Renal pelvis (tissue), 4 donors: Measurements from ENCODE around the gene CAMK2G. TPM values are rescaled to one million over a fixed set of nuclear protein-coding genes. Genes with fewer than 3 reads are reported as not detected.
"Not testable (repeated sequence)": the region's sequence is repeated elsewhere in the genome, so short reads cannot be mapped to it uniquely, and the experiment has no call there.

Source experiments
- DNase-seq: peaks from one replicate; pipeline ENCODE4 v3.0.0-alpha.2; 2013
- polyA plus RNA-seq, 3 donors: library from polyadenylated mRNA; unstranded; fragments of 120-200 nt; gene quantifications; one replicate each; pipeline ENCODE4 v1.2.1, GENCODE V29; 2013; ENCODE audit not compliant: insufficient read length in 3 of 3

Gene CAMK2G
- polyA plus RNA-seq, 3 donors: 21.5 to 35.9 (median 33.2) TPM

DNA sequence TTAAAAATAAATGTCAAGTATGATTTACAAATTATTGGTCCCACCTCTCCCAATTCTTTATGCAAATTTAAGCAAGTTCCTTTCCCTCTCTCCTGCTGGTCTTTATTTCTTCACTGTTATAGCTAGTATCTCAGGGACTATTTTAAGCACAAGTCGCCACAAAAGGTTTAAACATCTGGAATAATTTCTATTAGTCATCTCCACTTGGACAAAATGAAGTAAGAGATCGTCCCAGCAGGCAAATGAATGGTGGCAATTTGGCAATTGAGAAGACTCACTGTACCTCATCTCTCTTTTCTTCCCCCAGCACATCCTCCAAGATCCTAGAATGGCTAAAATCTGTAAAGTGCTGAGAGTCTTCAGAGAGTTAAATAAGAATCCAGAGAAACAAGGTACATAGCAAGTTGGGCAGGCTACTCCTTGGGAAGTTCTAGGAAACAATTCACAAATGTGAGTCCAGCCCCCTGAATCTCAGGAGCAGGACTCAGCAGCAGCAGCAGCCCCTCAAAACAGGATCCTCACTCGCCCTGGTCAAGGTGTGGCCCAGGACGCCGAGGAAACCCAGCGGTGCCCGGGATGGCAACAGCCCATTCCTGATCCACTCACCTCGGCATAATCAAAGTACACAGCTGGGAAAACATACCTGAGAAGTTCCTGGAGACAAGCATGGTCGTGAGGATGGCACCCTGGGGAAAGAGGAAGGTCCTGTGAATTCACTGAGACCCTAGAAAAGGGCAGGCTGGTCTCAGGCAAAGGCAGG, 32.6 kb downstream of the CAMK2G start:
- no peak for DNase-seq

DNA sequence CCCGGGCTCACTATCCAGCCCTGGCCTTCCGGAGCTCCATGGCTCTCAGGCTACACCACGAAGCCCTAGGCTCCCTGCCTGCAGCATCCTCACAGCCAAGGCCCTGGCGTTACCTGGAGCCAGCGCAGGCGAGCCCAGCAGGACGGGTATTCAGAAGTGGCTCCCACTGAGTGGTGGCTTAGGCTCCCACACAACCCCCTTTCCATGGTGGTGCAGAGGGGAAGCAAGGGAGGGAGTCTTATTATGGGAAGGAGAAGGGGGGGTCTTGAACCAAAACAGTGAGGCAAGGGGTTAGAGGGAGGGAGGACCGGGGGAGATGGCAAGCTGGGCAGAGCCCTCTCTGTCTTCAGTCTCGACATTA, 33.3 kb downstream of the CAMK2G start:
- DNase-seq: no peak

DNA sequence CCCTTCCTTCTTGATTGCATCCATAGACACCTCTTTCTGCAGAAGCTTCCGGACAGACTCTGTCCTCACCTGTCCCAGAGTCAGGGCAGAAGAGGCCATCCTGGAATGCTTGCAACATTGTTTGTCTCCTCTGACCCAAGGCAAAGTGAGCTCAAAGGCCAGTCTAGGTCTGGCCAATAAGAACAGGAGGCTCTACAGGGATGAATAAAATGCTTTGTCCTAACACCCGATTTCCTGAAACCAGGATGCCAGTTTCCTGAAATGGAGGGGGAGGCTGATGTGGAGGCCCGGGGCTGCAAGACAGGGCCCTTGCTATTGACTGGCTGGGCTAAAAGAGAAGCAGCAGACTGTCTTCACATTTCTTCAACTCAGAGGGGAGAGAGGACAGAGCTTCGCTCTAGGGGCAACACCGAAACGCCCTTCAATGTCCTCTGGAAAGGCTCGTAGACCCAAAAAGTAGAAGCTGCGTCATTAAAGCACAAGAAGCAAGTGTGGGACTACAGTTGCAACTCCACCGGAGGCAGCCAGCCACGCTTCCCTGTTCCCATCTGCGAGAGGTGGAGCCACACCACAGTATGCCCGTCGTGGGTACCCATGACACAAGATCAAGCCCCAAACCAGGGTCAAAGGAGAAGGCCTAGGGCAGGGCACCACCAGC, 33.8 kb downstream of the CAMK2G start:
- DNase-seq: no peak

DNA sequence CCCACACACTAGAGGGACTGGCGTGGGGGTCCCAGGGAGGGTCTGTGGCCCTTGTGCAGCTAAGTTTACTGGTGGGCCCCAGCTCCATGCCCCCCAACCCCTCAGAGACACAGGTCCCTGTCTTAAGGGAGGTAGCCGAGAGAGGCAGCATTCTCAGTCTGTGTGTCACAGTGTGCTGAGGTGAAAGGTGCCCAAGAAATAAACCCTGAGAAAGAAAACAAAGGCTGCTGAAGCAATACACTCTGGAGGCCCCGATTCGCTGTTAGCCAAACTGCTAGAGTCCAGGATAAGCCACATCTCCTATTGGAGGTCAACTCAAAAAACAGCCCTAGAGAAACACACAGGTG, 34.3 kb downstream of the CAMK2G start:
- DNase-seq: no peak

DNA sequence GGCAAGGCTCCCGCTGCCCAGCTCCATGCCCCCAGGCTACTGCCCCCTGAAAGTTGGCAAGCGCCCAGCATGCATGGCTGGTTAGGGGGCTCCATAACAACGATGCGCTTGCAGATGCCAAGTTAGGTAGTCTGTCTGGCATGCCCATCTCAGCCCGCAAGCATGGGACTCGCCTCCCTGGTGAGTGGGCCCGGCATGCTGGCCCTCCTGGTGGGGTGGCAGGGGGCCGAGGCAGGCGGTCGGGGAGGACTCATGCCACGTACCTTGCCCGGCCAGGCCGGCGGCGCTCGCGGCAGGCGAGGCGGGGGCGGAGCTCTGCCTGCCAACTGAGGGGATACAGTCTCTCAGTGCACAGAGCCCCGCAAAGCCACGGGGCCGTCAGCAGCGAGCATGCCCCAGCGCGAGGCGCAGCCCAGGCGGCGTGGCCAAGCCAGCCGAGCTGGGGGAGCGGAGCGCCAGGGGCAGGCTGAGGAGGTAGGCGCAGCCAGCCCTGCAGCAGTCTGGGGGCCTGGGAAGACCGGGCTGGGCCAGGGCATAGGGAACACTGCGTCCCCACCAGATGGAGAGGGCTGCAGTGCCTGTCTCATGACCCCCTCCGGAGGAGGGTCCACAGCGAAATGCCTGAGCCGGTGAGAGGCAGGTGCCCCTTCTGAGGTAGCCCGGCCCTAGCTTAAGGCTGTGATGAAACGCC, 34.9 kb downstream of the CAMK2G start:
- DNase-seq: no peak

DNA sequence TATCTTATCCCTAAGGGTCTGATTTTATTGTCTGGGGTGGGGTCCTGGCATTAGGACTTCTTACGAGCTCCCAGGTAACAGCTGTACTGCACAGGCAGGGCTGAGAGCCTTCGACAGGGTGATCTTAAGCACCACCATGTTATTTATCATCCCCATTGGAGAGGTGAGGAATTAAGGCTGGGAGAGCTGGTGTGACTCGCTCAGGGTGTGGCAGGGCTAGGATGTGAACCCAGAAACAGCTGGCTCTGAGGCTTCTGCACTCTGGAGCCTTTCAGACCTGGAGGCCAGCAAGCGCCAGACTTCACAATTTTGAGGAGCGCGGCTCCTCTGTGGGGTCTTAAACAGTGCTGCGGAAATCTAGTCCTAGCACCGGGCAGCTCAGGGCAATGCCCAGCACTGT, 35.5 kb downstream of the CAMK2G start:
- no peak for DNase-seq

DNA sequence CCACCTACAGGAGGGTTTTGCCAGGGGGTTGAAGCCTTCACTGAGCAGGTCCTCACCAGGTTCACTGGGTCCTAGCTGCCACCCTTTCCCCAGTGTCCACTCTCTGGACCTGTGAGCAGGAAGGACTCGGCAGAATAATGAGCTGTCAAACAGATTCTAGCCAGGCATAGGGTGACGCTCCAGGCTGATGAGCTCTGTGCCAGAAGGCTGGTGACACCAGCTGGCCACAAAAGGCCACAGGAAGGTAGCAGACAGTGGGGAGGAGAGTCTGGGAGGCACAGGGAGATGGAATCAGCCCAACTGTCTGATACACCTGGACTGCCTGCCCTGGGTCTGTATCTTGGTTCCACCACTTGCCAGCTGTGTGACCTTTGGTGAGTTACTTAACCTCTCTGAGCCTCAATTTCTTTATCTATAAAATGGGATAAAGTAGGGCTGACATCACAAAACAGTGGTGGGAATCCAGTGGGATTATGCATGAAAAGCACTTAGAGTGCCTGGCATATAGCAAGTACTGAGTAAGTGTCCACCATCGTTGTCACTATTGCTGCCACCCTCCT, 36.3 kb downstream of the CAMK2G start:
- no peak for DNase-seq

DNA sequence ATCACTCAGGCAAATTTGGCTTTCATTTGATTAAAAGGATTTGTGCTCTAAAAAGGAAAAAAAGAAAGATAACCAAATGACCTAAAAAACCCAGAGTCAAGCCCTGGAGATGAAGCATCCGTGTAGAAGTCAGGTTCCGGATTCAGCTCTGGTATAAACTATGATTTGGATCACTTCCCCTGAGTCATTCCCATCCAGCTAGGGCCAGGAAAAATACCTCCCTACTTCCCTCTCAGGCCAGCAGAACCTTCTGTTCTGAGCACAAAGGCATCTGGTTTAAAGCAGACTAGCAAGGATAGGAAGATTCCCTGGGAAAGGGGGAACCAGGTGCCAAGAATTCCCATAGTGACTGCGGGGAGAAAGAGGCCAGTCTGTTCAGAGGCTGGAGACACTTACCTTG, 37.3 kb downstream of the CAMK2G start:
- DNase-seq: no peak

DNA sequence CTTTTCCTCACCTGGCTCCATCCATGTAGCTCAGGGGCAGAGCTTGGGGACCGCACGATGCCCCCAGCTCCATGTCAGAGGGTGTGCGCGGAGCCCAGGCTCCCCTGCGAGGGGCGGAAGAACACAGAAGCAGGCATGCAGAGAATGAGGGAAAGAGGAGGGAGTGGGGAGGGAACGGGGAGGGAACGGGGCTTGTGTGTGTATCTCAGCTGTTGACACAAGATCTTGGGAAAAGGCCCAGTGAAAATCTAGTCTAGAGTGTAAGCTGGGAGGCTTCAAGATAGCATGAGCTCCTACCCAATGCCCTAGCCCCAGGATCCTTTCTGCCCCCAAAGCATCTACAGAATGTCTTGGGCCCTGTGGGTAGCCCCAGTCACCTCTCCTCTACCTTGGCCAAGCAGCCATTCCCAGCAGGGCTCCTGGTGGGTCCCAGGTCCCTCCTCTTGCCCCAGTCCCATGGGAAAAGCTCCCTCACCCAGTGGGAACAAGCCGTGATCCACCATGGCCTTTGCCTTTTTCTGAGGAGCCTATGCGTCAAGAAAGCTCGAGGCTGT, 37.9 kb downstream of the CAMK2G start:
- no peak for DNase-seq

DNA sequence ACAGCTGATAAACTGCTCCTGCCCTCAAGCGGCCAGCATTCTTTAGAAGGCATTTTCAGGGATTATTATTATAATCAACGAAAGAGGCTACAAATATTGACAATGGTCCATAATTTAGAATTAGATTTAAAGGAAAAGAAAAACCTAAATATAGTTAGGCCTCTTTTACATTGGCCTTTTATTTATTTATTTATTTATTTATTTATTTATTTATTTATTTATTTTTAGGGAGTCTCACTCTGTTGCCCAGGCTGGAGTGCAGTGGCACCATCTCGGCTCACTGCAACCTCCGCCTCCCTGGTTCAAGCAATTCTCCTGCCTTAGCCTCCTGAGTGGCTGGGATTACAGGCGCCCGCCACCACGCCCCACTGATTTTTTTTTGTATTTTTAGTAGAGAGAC, 45.3 kb downstream of the CAMK2G start:
- not testable (repeated sequence) for DNase-seq

DNA sequence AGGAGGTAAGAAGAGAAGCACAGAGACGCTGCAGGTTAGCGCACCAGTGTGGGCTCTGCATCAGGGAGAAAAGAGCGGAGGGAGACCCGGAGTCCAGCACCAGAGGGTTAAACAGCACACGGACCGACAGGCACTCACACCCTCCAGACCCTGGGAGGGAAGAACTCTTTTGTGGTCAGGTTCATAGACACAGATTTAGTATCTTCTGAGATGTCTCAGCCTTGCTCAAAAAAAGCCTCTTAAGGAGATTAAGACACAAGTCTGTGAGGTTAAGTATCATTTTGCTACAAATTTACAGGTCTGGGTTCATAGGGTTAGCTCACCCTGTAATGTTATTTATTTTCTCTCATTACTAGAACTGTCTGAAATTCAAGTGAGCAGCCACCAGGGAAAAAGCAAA, 46.2 kb downstream of the CAMK2G start:
- DNase-seq: no peak

DNA sequence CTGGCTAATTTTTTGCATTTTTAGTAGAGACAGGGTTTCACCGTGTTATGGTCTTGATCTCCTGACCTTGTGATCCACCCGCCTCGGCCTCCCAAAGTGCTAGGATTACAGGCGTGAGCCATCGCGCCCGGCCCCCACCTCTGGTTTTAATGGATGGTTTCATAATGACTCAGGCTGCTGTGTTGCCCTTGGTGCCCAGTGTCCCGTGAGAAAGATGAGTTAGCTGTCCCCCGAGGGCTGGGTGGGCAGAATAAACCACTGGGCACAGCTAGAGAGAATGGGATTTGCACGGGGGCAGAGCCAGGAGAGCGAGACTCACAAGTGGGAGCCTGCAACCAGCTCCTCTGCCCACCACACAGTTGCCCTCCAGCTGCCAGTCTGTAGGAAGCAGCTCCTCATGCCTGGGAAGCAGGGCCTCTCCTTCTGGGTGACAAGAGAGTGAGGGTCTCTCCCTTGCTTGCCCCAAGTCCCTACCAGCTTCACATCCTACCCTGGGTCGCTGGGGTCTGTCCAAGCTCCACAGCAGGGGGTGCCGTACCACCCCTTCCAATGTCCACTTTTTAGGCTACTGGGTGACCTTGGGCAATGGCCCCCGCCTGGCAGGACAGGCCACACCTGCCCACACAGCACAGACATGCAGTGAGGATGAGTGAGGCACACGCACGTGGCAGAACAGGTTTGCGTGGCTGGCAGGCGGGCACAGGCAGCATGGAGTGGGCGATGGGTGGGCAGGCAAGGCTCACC, 46.8 kb downstream of the CAMK2G start:
- DNase-seq: no peak

DNA sequence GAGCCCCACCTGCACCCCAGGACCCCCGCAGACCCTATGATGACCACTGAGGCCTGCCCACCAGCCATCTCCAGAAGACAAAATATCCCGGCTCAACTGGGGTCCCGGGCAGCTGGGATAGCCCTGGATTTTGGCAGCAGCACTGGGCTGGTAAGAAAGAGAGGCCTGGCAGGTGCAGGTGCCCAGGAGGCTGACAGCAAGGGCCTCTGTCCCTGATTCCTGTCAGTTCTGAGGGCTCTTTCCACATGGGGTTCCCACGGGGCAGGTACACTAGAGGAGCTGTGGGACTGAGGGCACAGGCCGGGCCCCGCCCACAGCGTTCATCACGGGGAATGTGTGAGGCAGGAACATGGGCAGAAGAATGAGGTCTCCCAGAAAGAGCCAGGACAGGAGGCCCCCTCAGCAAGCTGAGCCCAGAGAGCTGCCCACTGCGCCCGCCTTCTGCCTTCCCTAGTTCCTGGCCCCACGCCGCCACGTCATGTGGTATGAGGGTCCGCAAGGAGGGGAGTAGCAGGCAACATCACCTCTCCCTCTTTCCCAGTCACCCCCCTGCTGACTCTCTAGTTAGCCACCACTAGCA, 50.1 kb downstream of the CAMK2G start:
- no peak for DNase-seq

DNA sequence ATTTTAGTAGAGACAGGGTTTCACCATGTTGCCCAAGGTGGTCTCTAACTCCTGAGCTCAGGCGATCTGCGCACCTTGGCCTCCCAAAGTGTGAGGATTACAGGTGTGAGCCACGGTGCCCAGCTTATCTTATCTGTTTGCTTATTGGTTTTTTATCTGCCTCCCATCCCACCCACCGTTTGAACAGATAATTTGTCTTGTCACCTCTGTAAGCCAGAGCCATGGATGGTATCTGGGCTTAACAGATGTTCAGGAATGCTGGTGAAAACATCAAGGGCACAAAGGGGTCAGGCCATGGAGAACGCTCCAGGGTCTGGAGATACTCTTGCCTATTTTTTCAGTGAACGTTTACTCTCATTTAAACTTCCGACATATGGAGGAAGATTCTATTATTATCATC, 51.0 kb downstream of the CAMK2G start:
- DNase-seq: no peak

DNA sequence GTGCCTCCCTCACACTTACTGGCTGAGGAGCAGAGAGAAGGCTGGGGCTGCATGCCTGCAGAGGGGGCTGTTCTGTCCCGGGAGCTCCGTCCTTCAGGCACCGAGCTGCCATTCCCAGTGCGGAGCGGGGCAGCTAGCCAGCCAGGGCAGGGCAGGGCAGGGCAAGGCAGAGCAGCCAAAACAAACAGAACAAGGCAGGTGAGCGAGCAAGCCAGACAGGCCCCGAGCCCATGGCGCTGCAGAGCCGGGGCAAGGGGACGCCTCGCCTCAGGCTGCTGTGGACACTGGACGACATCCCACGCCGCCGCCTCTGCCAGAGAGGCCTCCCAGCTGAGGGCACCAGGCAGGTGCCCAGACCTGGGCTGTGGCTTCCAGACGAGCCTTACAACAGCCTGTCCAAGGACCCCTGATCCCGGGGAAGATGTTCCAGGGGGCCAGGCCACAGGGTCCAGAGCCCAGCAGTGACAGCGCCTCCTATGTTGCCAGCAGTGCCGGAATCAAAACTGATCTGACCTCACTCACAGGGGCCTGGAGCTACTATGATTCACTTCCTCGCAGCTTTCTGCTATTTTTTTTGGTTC, 54.8 kb downstream of the CAMK2G start:
- no peak for DNase-seq

DNA sequence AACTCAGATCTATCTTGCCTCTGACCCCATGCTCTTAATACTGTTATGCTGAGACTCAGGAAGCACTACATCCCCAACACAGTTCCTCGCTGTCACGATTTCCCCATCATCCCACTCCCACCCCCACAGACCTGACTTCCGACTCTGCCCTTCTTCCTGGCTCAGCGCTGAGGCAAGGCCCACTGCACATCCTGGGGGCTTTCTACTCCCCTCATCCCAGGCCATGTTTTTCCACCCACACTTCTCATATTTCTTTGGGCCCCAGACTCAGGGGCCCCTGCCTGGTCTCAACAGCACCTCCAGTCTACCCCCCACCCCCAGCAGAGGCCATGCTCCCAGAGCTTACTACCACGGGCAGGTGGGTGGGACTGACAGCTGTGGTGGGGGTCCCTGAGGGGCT, 55.3 kb downstream of the CAMK2G start:
- no peak for DNase-seq

DNA sequence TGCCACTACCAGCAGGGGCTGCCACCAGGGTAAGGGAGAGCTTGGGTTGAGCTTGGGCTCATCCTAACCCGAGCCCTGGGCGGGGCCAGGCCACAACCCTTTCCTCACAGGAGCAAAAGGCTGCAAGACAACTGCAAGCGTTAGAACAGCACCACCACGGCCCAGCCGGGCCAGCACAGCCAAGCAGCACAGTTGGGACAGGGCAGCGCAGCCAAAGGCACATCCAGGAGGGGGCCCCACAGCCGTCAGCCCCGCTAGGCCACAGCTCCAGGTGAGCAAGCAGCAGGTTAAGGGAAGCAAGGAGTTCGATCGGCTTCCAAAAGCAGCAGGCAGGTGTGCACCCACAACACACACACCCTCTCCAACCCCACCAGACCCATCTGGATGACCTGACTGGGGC, 56.0 kb downstream of the CAMK2G start:
- DNase-seq: no peak

DNA sequence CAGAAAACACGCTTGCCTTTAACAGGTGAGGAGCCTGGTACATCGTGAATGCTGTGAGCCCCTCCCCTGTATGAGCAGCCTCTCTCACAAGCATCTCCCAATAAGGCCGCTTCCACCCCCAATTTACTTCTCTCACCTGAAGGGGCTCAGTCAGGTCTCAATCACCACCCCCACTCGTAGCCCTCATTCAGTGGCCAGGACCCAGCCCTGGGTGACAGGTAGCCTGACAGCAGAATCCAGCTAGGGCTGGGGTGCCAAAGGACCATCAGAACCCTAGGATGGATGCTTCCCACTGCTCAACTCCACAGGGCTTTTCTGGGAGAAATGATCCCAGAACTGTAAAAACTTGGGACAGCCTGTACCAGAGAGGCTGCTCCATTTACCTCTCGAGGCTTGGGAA, 56.5 kb downstream of the CAMK2G start:
- DNase-seq: no peak

DNA sequence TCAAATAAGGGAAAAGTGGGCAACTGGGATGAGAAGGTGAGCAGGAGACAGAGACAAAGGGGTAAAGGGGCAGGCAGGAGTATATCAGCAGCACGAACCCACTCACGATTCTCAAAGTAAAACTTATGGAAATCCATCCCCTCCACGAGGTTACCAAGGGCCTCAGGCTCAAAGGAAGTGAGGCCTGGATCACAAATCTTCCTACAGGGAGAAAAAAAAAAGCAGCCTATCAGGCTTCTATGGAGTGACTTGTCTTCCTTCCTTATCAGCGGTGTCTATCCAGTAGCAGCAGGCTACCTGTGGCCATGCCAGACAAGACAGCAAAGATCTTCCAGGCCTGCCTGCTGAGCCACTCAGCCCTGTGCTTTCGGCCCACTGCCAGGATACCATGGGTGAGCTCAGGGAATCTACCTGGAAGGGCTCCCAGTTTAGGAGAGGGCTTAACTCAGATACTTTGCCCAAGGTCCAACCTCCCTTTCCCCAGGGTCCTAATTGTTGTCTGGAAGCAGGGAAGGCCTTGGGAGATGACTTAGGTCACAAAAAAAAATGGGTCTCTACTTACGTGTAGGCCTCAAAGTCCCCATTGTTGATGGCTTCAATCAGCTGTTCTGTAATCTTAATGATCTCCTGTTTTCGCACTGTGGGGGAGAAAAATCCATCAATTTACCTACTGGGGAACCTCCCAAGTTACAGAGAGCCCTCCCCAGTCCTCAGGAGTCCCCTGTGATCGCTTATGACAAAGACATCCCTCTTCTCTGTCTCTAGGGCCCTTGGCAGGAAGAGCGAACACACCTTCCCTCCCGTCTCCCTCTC, 57.2 kb downstream of the CAMK2G start:
- no peak for DNase-seq

DNA sequence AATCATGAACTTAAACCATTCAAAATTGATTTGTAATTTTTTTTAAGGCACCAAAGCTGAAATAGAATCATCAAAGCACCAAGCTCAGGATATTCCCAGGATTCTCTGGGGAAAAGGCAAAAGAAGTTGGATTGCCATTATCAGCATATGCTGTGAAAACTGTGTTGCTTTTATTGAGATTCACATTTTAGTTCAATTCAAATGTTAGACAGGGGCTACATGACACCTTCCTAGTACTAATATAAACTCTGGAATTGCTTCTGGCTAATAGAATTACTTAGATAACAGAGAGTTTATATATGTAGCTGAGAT, 58.7 kb downstream of the CAMK2G start:
- DNase-seq: no peak
